Cardiac muscle cell (in vitro differentiated cells and primary cell): ENCODE results near the gene NEURL4. TPM values are rescaled to one million over a fixed set of nuclear protein-coding genes. Genes with fewer than 3 reads are reported as not detected.
"Not testable (repeated sequence)": the region's sequence is repeated elsewhere in the genome, so short reads cannot be mapped to it uniquely, and the experiment has no call there.

Source experiments
- DNase-seq, 2 donors: peaks; one replicate each; pipeline versions ENCODE4 v3.0.0 to v3.0.0-alpha.2; 2010 to 2017; ENCODE audit warnings: low read depth in 1 of 2, low spot score in 1 of 2
- H3K27ac ChIP-seq: fragments of 200-600 bp; sonication (generic); 2 replicates; pipeline ENCODE4 v1.5.1; 2016
- H3K27me3 ChIP-seq: fragments of 200-600 bp; sonication (generic); 2 replicates; pipeline ENCODE4 v1.6.0; 2016; ENCODE audit warnings: control low read depth
- H3K36me3 ChIP-seq: fragments of 200-600 bp; sonication (generic); 2 replicates; pipeline ENCODE4 v1.5.1; 2016; ENCODE audit warnings: control low read depth
- H3K4me1 ChIP-seq: fragments of 200-600 bp; sonication (generic); 2 replicates; pipeline ENCODE4 v1.8.1; 2017; ENCODE audit warnings: low read depth, mild to moderate bottlenecking, mixed run types
- H3K4me3 ChIP-seq: fragments of 200-600 bp; sonication (generic); 2 replicates; pipeline ENCODE4 v1.5.1; 2016; ENCODE audit warnings: mild to moderate bottlenecking
- H3K9me3 ChIP-seq: fragments of 200-600 bp; sonication (generic); 2 replicates; pipeline ENCODE4 v1.5.1; 2017; ENCODE audit warnings: low read depth, mild to moderate bottlenecking, control low read depth
- CTCF ChIP-seq: IDR thresholded peaks from 2 replicates; pipeline ENCODE4 v1.5.1; 2012; ENCODE audit warnings: low read depth, mild to moderate bottlenecking, low read length
- polyA plus RNA-seq: library from polyadenylated mRNA; unstranded; fragments of >200 nt; fragmentation: Nextera tagmentation; extraction: Ambion mirVana; gene quantifications from 2 replicates; pipeline ENCODE4 v1.2.1, GENCODE V29; 2016
- total RNA-seq: library from RNA; depleted of rRNA; stranded (reverse); fragments of >200 nt; gene quantifications from 2 replicates; pipeline ENCODE4 v1.2.3, GENCODE V29; 2016

The NEURL4 gene
- total and polyA plus RNA-seq, 2 experiments from 2014 or later, result 15.5 to 32.4 TPM

GRCh38 chr17:7334938-7335538 is 5.9 kb upstream of the NEURL4 start:
- Histone ChIP-seq H3K27me3 (no peaks in the 10 kb centered on the region), H3K9me3 (no peaks in the 10 kb centered on the region), H3K4me3 (no peak overlapping the region), H3K36me3 (no peaks in the 10 kb centered on the region), H3K27ac (no peak overlapping the region), H3K4me1 (peaks cover 7% of the 10 kb centered on the region)
- no peak for TF ChIP-seq CTCF
- no peak for DNase-seq

- DNase-seq, H3K9me3 ChIP-seq, H3K27me3 ChIP-seq, H3K4me3 ChIP-seq, H3K36me3 ChIP-seq: not testable (repeated sequence)
- Histone ChIP-seq H3K27ac (peak overlapping the region; percentile 69), H3K4me1 (peaks cover 12% of the 10 kb centered on the region)
Measured at GRCh38 chr17:7332600-7333069, 3.5 kb upstream of the NEURL4 start.

GRCh38 chr17:7332111-7332510 is 3.0 kb upstream of the NEURL4 start:
- Histone ChIP-seq H3K36me3 (no peaks in the 10 kb centered on the region), H3K27ac (peak overlapping the region; percentile 52)
- TF ChIP-seq CTCF, result no peak

GRCh38 chr17:7330638-7331015 is 1.5 kb upstream of the NEURL4 start:
- Histone ChIP-seq H3K4me1 (peaks cover 12% of the 10 kb centered on the region), H3K27me3 (no peaks in the 10 kb centered on the region), H3K9me3 (no peaks in the 10 kb centered on the region), H3K36me3 (no peaks in the 10 kb centered on the region), H3K27ac (peak overlapping the region; percentile 89), H3K4me3 (peak overlapping the region; percentile 81)
- no peak for DNase-seq
- no peak for TF ChIP-seq CTCF

More at GRCh38 chr17:7332111-7332510, 3.0 kb upstream of the NEURL4 start:
- H3K9me3 ChIP-seq, result no peaks in the 10 kb centered on the region
- H3K4me1 ChIP-seq, result peaks cover 12% of the 10 kb centered on the region
- no peak for DNase-seq
- H3K27me3 ChIP-seq, result no peaks in the 10 kb centered on the region
- no peak overlapping the region for H3K4me3 ChIP-seq

- H3K4me3 ChIP-seq, result peak overlapping the region; percentile 81
- peaks cover 12% of the 10 kb centered on the region for H3K4me1 ChIP-seq
- DNase-seq, result peak; percentile 79 to 86
- H3K36me3 ChIP-seq, result no peaks in the 10 kb centered on the region
- TF ChIP-seq CTCF, result no peak
- no peaks in the 10 kb centered on the region for H3K9me3 ChIP-seq
- H3K27me3 ChIP-seq, result no peaks in the 10 kb centered on the region
- peak overlapping the region; percentile 89 for H3K27ac ChIP-seq
Measured at GRCh38 chr17:7329997-7330637, 982 bp upstream of the NEURL4 start.

GRCh38 chr17:7329374-7329996 is 350 bp upstream of the NEURL4 start:
- DNase-seq, result peak; percentile 97 to 99
- no peaks in the 10 kb centered on the region for H3K9me3 ChIP-seq
- peaks cover 1% of the 10 kb centered on the region for H3K36me3 ChIP-seq
- H3K27me3 ChIP-seq, result no peaks in the 10 kb centered on the region
- peak overlapping the region; percentile 89 for H3K27ac ChIP-seq
- H3K4me3 ChIP-seq, result peak overlapping the region; percentile 81
- no peak for TF ChIP-seq CTCF
- H3K4me1 ChIP-seq, result peaks cover 12% of the 10 kb centered on the region
